SK-N-MC (cell line): Measurements from ENCODE around the gene F10.

Experiments used
- DNase-seq: peaks from one replicate; pipeline ENCODE4 v3.0.0-alpha.2; 2011; ENCODE audit warnings: low read depth, low spot score
- H3K27ac ChIP-seq: fragments of 200-600 bp; sonication (generic); 2 replicates; pipeline ENCODE4 v1.5.1; 2016; ENCODE audit warnings: mixed run types
- H3K36me3 ChIP-seq: fragments of 200-600 bp; sonication (generic); 2 replicates; pipeline ENCODE4 v1.6.1; 2017; ENCODE audit warnings: antibody characterized with exemption, low read length, mixed read lengths; ENCODE audit not compliant: insufficient read depth
- H3K4me3 ChIP-seq: fragments of 200-600 bp; sonication (generic); 2 replicates; pipeline ENCODE4 v1.5.1; 2016
- H3K9ac ChIP-seq: fragments of 200-600 bp; sonication (generic); 2 replicates; pipeline ENCODE4 v1.8.0; 2017; ENCODE audit warnings: mixed run types, mixed read lengths; ENCODE audit not compliant: insufficient read length
- H3K9me3 ChIP-seq: fragments of 200-600 bp; sonication (generic); 2 replicates; pipeline ENCODE4 v1.6.1; 2017; ENCODE audit warnings: low read depth, mild to moderate bottlenecking, antibody characterized with exemption, low read length, moderate library complexity, mixed read lengths
- EZH2 ChIP-seq: fragments of 200-600 bp; sonication (generic); IDR thresholded peaks from one replicate; pipeline ENCODE4 v1.6.1; 2017; ENCODE audit warnings: antibody characterized with exemption
- FOXP2 ChIP-seq: optimal IDR thresholded peaks from 2 replicates; pipeline ENCODE3; 2011; ENCODE audit warnings: mild to moderate bottlenecking, moderate library complexity; ENCODE audit not compliant: insufficient read depth; ENCODE audit errors: extremely low read length, control extremely low read depth
- POLR2AphosphoS5 ChIP-seq: IDR thresholded peaks from 2 replicates; pipeline ENCODE4 v1.6.1; 2012; ENCODE audit warnings: mild to moderate bottlenecking, low read depth, low read length, borderline replicate concordance

Gene F10

DNA sequence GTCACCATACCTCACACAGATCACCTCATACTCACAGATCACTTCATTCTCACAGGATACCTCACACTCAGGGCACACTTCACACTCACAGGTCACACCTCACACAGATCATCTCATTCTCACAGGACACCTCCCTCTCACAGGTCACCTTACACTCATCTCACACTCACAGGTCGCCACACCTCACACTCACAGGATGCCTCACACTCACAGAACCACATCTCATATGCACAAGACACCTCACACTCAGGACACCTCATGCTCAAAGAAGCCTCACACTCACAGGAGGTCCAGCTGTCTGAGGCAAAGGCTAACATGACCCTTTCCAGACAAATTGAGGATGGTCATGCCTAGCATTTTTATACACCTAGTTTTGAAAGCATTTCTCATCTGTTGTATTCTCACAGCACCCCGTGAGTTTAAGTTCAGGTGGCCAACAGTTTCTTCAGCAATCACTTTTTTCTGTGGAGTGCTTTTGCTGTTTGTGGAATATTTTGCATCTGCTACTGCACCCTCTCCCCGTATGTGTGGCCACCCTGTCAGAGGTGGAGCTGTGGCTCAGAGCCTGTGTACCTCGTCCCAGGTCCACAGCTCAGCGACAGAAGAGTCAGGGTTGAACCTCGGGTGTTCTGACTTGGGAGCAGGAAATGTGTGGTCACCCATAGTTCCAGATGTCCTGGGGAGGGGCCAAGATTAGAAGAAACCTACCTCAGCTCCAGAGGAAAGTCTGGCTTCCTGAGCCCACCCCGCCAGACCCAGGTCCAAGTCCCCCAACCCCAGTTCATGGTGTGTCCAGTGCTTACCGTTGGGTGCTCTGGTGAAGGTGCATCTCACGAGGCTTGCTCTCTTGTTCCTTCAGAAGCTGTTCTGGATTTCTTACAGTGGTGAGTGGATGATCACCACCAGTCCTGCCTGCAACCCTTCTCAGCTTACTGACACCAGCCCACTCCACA, 9.4 kb upstream of the F10 start:
- H3K27ac ChIP-seq = no peak overlapping the region
- H3K9me3 ChIP-seq = no peaks in the 10 kb centered on the region
- no peak for DNase-seq
- TF ChIP-seq EZH2 (no peak), FOXP2 (no peak), POLR2AphosphoS5 (no peak)
- no peak overlapping the region for H3K4me3 ChIP-seq
- H3K36me3 ChIP-seq = no peaks in the 10 kb centered on the region
- no peak overlapping the region for H3K9ac ChIP-seq

DNA sequence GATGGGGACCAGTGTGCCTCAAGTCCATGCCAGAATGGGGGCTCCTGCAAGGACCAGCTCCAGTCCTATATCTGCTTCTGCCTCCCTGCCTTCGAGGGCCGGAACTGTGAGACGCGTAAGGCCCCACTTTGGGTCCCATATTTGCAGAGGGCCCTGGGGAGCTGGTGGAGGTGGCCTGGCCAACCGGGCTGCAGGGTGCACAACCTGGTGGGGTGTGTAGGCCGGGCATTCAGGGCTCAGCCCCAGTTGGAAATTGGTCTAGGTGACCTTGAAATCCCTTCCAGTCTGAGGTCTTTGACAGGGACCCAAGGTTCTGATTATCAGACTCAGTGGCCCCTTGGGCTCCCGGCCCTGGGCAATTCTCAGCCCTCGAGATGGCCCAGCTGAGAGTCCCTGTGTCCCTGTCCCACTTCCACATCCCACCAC, 8.7 kb upstream of the F10 start:
- H3K27ac ChIP-seq = no peak overlapping the region
- TF ChIP-seq POLR2AphosphoS5 = no peak
- no peak for TF ChIP-seq EZH2
- TF ChIP-seq FOXP2 = no peak

DNA sequence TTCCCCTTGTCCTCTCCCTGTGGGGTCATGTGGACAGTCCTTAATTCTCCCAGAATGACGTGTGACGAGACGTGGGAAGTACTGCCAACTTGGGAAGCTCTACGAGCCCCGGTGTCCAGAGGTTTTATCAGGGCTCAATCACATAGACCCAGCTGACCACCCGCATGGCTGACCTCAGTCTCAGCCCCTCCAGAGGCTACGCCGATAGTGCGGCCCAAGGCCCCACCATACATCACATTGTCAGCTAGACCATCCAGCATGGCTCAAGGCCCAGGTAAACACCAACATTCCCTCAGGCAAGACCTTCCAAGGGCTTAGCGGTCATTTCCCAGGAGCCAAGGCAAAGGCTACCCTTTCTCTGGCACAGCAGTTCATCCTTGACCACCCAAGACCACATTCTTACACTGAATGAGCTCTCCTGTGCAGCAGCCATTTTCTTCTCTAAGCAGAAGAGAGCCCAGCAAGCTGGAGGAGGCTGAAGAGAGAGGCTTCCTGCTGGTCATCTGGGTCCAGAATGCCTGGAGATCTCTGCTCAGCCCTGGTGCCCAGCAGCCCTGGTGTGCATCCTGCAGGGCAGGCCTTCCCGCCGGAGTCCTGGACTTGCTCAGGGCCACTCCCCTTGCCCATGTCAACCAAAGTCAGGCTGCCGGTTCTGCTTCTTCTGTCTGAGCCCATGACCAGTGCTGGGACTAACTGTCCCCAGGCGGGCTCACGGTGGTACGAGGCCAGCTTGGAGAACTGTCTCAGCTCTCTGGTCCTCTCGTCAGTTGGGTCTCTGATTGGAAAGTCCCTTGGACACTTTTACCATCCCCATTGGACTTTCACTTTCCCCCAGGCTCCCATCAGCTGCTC, 7.9 kb upstream of the F10 start:
- Histone ChIP-seq H3K27ac (no peak overlapping the region), H3K36me3 (no peaks in the 10 kb centered on the region), H3K4me3 (no peak overlapping the region), H3K9ac (no peak overlapping the region), H3K9me3 (no peaks in the 10 kb centered on the region)
- no peak for DNase-seq
- no peak for TF ChIP-seq POLR2AphosphoS5
- no peak for TF ChIP-seq FOXP2
- no peak for TF ChIP-seq EZH2

More for the DNA sequence above, 8.7 kb upstream of the F10 start:
- H3K9me3 ChIP-seq = no peaks in the 10 kb centered on the region
- H3K36me3 ChIP-seq = no peaks in the 10 kb centered on the region
- no peak for DNase-seq
- H3K4me3 ChIP-seq = no peak overlapping the region
- no peak overlapping the region for H3K9ac ChIP-seq

DNA sequence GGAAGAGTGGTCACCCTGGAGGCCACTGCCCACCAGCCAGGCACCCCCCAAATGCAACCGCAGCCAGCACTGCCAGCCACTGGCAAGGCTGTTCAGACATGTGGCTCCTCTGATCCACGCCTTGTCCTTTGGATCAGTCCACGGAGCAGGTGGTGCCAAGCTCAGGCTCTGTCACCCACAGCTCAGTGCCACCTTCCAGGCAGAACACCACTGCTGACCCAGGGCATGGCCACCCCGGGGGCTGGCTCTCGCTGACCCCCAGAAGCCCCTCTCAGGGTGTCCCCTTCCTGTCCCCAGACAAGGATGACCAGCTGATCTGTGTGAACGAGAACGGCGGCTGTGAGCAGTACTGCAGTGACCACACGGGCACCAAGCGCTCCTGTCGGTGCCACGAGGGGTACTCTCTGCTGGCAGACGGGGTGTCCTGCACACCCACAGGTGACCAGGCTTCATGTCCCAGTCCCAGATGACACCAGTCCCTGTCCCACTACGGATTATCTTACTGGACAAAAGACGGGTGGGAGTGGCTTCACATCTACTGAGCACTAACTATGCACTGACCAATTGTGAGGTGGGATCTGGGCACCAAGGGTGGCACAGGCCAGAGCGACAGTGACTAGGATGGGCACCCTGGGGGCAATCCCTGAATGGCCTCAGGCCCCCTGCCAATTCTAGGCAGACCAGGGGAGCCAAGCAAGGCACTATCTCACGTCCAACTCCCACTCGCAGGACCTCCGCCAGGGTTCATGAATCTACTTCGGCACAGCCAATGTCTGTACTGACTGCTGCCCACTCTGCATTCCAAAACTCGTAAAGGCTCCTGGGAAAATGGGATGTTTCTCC, 7.0 kb upstream of the F10 start:
- DNase-seq = no peak
- Histone ChIP-seq H3K36me3 (no peaks in the 10 kb centered on the region), H3K4me3 (no peak overlapping the region), H3K9me3 (no peaks in the 10 kb centered on the region), H3K27ac (no peak overlapping the region), H3K9ac (no peak overlapping the region)
- no peak for TF ChIP-seq FOXP2
- no peak for TF ChIP-seq EZH2
- TF ChIP-seq POLR2AphosphoS5 = no peak

DNA sequence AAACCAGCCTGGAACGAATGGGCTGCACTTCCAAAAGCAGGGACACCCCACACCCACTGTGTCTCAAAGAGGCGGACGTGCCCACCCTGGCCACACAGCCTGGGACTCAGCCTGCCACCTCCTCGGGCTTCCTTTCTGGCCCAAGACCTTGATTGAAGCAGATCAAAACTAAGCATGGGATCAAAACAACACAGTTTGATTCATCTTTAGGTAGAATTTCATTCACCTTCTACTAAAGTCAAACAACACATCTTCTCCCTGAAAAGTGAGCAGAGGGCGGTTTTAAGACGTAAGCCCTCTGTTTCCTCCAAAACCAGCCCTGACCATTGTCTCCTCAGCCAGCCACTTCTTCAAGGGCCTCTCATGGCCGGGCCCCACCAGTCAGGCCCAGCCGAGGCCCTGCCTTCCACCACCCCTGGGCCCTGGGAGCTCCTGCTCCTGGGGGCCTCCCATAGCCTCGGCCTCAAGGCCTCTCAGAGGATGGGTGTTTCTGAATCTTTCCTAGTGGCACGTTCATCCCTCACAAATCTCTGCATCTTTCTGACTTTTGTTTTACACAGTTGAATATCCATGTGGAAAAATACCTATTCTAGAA, 6.3 kb upstream of the F10 start:
- H3K36me3 ChIP-seq = no peaks in the 10 kb centered on the region

DNA sequence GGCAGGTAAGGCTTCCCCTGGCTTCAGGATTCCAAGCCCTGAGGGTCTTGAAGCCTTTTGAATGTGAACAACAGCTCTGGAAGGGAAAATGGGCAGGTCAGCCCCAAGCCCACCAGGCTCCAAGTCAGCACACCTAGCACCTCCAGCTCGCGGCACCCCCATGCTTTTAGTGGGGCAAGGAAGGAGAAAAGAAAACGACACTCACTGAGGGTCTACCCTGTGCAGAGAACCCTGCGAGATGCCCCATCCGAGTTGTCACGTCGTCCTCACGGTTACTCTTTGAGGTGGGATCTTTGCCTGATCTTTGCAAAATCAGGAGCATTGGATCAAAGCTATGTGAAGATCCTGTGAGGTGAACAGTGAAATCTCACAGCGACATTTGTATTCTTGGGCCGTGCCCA, 5.7 kb upstream of the F10 start:
- no peak for DNase-seq
- TF ChIP-seq POLR2AphosphoS5 (no peak), EZH2 (no peak)

More for the DNA sequence above, 6.3 kb upstream of the F10 start:
- Histone ChIP-seq H3K9ac (no peak overlapping the region), H3K9me3 (no peaks in the 10 kb centered on the region), H3K4me3 (no peak overlapping the region), H3K27ac (no peak overlapping the region)
- DNase-seq = no peak
- TF ChIP-seq FOXP2 (no peak), EZH2 (no peak), POLR2AphosphoS5 (no peak)

DNA sequence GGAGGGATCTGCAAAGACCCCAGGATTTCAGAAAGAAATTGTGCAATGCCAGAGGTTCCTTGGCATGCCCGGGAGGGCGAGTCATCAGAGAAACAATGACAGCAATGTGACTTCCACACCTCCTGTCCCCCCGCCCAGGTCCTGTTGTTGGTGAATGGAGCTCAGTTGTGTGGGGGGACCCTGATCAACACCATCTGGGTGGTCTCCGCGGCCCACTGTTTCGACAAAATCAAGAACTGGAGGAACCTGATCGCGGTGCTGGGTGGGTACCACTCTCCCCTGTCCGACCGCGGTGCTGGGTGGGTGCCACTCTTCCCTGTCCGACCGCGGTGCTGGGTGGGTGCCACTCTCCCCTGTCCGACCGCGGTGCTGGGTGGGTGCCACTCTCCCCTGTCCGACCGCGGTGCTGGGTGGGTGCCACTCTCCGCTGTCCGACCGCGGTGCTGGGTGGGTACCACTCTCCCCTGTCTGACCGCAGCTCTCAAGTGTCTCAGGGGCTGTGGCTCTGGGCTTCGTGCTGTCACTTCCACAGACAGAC, 5.2 kb upstream of the F10 start:
- TF ChIP-seq FOXP2 (no peak), POLR2AphosphoS5 (no peak), EZH2 (no peak)
- no peak overlapping the region for H3K4me3 ChIP-seq
- H3K9me3 ChIP-seq = no peaks in the 10 kb centered on the region
- H3K36me3 ChIP-seq = no peaks in the 10 kb centered on the region
- no peak overlapping the region for H3K9ac ChIP-seq
- no peak for DNase-seq
- no peak overlapping the region for H3K27ac ChIP-seq

More for the DNA sequence above, 5.7 kb upstream of the F10 start:
- no peak overlapping the region for H3K27ac ChIP-seq
- no peaks in the 10 kb centered on the region for H3K36me3 ChIP-seq
- H3K4me3 ChIP-seq = no peak overlapping the region
- H3K9me3 ChIP-seq = no peaks in the 10 kb centered on the region
- no peak overlapping the region for H3K9ac ChIP-seq
